T-helper 22 cell (primary cell): Measurements from ENCODE around the gene ST6GALNAC5.
"Not testable (repeated sequence)": the region's sequence is repeated elsewhere in the genome, so short reads cannot be mapped to it uniquely, and the experiment has no call there.

Source experiments
- DNase-seq: peaks from one replicate; pipeline ENCODE4 v3.0.0-alpha.2; 2020; ENCODE audit warnings: low read depth

Gene ST6GALNAC5

DNA sequence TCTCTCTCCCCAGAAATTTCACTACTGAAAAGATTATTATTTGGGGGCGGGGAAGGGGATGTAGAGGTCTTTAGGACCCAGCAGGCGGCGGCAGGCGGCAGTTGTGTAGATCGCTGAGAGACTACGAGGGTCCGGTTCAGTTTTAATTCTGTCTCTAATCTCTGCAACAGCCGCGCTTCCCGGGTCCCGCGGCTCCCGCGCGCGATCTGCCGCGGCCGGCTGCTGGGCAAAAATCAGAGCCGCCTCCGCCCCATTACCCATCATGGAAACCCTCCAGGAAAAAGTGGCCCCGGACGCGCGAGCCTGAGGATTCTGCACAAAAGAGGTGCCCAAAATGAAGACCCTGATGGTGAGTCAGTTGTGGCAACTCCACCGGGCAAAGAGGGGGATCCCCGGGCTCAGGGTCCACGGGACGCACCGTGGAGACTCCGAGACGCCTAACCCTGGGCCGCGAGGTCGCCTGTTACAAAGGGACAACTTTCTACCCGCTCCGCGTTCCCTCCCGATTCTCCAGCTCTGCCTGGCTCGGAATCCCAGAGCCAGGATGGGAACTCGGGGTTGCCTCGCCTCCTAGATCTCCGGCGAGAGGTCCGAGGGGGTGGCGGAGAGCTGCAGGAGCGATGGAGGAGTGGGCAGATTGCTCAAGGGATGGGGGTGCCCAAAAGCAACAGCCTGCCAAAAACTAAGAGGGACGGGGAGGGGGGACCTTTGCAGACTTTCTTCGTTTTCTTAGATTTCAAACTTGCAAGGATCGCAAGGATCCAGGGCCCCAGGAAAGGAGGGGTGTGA is at the start of gene ST6GALNAC5:
Gene ST6GALNAC5 (plus strand): TSS at position 139 of the 789 bp plus-strand sequence.
- DNase-seq = no peak

DNA sequence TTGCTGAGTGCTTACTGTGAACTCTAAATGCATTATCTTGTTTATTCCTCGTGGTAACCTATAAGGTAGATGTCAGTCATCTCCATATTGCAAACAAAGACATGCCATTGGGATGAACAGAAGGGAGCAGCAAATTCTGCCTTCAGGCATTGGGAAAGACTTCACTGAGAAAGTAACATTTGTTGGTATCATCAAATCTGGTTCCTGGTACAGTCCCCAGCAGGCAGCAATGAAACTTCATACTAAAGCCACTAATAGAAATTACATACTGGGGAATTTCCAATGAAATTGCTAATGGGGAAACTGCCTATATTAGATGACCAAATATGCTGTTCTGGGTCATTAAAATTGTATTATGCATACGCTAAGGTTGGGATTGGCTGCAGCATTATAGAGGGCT is 47.3 kb upstream of the ST6GALNAC5 start:
- DNase-seq = no peak

DNA sequence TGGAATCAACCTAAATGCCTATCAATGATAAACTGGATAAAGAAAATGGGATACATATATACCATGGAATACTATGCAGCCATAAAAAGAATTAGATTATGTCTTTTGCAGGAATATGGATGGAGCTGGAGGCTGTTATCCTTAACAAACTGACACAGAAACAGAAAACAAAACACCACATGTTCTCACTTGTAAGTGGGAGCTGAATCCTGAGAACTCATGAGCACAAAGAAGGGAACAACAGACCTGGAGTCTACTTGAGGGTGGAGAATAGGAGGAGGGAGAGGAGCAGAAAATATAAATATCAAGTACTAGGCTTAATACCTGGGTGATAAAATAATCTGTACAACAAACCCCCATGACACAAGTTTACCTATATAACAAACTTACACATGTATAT is 44.3 kb upstream of the ST6GALNAC5 start:
- not testable (repeated sequence) for DNase-seq

- no peak for DNase-seq
Measured at GRCh38 chr1:76824106-76824505, 43.2 kb upstream of the ST6GALNAC5 start.

DNA sequence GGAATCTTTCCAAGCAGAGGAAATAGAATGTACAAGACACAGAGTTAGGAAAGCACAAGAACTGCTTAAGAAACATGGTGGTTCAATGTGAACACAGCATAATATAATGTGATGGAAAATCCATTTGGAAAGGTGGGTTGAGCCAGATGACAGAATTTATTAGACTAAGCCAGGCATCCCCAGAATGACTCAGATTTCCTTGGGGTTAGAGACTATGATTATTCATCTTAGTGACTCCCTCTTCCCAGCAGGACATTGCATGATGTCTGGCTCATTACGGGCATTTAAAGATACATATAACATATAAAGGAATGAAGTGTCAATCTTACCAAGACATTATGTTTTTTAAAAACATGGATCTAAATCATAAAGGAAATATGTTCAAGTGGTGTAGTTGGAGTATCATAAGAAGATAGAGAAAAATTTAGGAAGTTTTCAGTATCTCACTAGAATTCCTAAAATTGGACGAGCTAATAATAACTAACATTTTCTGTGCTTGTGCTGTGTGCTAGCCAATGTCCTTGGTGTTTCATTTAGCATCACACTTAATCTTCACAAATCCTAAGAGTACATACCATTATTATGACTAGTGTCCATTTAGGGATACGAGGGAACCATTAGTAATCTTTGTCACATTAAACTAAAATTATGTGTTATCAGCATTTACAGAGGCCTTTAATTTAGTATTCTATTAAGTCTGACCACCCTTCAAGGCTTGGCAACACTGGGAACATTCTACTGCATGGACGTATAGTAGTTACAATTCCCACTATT is 41.0 kb upstream of the ST6GALNAC5 start:
- DNase-seq = no peak

DNA sequence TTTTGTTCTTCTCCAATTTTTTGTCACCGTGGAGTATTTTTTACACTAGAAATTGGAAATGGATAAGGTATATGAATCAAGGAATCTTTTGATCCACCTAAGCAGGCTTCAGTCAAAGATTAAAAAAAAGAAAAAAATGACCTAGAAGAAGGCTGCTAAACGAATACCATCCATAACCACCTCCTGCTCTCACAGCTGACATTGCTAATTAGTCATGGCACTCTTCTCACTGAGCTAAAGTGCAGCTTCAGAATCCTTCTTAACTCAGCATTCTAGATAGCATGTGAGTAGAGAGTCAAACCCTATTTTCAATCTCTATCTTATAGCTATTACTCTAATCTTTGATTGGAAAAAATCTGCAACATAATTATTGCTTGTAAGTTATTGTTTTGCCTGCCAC is 40.2 kb upstream of the ST6GALNAC5 start:
- no peak for DNase-seq

DNA sequence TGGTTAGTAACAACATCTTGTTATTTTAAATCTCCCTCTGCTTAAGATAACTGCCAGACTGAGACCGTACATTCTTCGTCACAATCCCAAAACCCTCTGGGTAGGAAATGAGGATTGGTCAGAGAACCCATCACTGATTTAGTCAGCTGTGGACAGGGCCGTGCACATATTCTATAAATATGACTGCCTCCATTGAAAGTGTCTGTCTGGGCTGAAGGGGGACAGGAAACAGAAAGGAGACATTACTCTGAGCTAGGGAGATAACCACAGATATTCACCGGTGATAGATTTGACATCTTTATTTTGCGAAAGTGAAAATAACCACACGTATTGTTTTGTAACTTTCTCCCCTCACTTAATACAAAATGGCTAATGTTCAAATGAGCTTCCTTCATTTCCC is 36.9 kb upstream of the ST6GALNAC5 start:
- no peak for DNase-seq

DNA sequence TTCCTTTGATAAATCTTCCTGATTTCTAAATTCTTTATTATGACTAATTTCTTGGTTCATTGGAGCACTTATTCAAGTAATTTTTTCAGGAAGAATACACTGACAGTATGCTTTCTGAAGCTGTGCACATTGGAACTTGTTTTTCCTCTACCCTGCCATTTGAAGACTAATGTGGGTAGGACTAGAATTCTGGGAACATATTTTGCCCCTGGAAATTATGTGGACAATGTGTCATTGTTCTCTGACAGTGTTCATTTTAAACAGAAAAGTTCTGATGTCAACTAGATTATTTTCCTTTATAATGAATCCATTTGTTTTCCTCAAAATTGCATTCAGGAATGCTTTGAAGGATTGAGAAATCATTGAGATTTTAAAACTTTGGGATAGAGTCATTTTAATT is 34.8 kb upstream of the ST6GALNAC5 start:
- DNase-seq = no peak

DNA sequence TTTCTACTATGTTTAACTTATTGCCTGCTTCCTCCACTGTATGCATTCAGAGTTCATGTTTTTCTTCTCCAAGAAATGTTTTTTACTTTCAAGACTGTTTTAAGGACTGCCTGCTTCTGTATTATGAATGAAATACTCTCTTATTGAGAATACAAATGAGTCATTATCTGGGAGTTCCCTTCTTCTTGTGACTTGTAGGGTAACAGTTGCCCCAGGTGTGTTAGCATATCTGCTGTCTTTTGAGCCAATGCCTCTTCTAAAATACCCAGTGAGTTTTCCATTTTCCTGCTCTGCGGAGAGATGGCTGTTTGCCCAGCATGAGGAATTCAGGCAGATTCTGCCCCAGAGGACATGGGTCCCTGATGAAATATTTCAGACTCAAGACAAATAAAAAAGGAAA is 34.1 kb upstream of the ST6GALNAC5 start:
- no peak for DNase-seq

DNA sequence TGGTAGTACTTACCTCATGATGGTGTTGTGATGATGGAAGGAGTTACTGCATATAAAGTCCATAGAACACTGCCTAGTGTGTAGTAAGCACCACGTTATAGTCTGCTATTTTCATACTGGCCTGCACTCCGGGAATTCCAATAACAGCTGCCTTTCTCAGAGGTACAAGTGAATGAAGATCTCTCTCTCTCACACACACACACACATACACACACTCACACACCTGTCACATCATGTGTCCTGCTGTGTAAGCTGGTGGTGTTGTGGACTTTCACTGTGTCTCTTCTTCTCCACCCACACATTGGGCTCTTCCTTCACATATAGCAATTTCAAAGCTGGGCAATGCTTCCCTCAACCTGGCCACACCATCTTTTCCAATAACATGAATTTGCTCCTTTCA is 33.4 kb upstream of the ST6GALNAC5 start:
- DNase-seq = no peak

GRCh38 chr1:76835203-76835602 is 32.1 kb upstream of the ST6GALNAC5 start:
- no peak for DNase-seq

- no peak for DNase-seq
Measured at GRCh38 chr1:76840278-76840677, 27.0 kb upstream of the ST6GALNAC5 start.

DNA sequence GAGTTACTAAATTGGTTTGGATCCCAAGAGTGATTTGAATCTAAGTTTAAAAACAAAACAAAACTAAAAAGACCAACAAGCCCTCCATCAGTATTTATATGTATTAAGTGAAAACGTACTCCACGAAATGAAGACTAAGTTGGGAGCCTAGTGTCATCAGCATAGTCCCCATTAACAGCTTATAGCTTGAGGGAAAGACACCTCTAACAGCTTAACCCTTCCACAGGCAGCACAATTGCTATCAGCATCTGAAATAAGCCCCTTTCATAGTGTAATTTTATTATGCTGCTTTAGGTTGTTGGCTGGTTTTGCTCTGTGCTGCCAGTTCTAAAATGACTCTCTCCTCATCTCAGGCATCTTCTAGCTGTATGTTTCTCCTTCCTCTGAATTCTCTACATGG is 25.8 kb upstream of the ST6GALNAC5 start:
- DNase-seq = no peak

DNA sequence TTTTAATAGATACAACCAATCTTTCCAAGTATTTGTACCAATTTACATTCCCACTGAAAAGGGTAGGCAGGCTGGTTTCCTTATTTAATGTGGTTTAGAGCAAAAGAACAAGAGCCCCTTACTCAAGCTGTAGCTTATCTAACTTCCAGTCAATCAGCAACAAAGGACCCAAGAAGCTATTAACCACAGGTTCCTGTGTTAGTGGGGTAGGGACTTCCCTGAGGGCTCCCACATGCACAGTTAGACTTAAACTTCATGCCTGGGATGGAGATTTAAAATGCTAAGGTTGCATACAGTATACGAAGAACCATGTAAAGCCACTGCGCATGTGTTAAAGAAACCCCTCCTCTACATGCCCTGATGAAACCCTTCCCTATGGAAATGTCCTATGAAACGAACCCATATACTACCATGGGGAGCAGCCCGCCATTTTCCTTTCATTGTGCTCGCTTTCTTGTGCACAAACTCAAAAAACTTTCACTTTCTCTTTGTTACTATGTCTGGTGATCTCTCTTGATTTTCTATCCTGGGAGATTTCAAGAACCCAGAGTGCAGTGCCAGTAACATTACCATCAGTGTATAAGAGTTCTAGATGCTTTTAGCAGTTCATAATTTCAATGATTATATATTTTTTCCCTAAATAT is 23.3 kb upstream of the ST6GALNAC5 start:
- DNase-seq = no peak

- no peak for DNase-seq
Measured at GRCh38 chr1:76854255-76854654, 13.0 kb upstream of the ST6GALNAC5 start.

DNA sequence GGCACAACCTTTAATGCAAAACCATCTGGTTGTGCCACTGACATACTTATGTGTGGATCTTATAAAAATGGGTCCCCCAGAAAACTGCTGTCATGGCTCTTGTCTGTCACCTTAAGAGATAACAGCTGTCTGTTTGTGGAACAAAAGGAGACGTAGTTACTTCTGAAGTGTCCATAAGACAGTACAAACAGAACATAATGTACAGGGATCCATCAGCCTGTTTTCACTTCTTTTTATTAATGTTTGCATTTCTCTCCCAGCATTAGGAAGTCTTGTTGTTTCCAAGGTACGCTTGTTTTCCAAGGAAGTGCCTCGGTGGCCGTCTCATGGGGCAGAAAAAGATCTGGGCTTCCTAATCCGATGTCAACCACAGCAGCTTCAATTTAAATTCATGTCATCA is 11.2 kb upstream of the ST6GALNAC5 start:
- DNase-seq = no peak

DNA sequence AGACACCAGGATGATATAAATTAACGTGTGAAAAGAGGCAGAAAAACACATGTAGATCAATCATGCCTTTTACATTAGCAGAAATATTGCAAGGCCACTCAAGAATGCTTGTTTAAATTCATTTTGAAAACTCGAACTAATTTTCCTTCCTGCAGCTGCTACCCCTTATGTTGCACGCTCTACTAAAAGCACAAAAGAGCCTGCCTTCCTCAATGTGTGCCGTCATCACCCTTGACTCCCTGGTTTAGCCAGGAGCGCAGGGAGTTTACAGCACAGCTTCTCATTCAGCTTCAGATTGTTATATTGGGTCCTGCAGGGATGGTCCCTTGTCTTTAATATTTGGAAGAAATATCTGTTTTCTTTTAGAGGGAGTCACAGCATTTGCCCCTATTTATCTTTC is 10.1 kb upstream of the ST6GALNAC5 start:
- DNase-seq = no peak

GRCh38 chr1:76857973-76858372 is 9.3 kb upstream of the ST6GALNAC5 start:
- no peak for DNase-seq

DNA sequence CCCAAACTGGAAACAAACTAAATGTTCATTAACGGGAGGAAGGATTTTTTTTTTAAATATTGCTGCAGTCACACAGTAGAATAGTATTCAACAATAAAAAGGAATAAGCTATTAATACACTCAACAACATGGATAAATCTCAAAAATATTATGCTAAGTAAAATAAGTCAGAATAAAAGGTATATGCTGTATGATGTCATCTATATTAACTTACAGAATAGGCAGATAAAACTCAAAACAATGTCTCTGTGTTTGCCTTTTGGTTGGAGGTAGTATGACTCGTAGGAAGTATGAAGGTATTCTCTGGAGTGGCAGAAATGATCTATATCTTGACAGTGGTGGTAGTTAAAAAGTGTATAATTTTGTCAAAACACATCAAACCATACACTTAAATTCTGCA is 6.1 kb upstream of the ST6GALNAC5 start:
- DNase-seq = no peak

DNA sequence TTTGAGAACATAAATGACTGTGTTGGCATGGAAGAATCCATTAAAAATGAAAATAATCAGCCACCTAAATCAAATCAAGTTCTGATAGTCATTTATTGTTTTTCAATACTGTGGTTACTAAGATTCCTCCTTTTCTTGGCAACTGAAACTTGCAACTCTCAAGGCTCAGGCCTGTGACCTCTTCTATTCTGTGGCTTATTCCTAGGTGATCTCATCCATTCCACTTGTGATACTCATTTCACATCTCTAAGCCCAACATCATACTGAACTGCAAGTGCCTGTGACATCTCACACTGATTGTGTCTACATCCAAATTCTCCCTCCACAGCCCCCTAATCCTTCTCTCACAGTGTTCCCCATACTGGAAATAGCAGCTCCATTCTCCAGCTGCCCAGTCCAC is 4.8 kb upstream of the ST6GALNAC5 start:
- no peak for DNase-seq

DNA sequence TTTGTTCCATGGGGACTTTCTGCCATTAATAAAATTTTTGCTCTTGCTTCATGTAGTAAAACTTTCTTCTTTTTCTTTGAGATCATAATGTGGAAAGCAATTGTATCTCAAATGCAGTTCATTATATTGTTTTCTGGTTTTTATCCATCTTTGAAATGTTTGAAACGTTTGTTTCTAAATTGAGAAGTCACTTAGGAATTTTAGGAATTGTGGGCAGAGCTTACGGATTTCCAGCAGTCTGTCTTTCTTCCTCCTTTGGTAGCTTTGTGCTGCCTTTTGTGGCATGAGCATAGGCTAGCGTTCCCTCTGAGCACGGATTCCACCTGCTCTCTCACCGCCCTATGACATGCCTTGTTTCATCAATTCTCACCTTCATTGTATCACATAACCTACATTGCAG is 2.9 kb upstream of the ST6GALNAC5 start:
- DNase-seq = no peak

- DNase-seq = no peak
Measured at GRCh38 chr1:76865696-76866286, 1.5 kb upstream of the ST6GALNAC5 start.

DNA sequence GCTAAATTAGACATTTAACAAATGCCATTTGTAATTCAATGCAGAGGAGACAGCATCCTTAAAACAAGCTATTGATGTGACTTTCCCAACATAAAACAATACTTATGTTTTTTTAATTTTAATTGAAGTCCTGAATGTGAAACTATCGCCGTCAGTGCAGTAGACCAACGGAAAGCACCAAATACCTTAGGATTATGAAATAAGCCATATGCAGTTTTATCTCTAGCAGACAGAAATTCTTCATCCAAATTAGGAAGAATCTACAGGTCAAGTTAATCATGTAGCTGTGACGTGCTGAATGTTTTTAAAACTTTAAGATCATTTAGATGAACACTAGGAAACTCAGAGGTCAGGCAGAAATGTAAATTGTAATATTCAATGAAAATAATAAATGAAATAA is 714 bp upstream of the ST6GALNAC5 start:
- no peak for DNase-seq
